ENCODE results near the gene ZNF462.

The ZNF462 gene

DNA sequence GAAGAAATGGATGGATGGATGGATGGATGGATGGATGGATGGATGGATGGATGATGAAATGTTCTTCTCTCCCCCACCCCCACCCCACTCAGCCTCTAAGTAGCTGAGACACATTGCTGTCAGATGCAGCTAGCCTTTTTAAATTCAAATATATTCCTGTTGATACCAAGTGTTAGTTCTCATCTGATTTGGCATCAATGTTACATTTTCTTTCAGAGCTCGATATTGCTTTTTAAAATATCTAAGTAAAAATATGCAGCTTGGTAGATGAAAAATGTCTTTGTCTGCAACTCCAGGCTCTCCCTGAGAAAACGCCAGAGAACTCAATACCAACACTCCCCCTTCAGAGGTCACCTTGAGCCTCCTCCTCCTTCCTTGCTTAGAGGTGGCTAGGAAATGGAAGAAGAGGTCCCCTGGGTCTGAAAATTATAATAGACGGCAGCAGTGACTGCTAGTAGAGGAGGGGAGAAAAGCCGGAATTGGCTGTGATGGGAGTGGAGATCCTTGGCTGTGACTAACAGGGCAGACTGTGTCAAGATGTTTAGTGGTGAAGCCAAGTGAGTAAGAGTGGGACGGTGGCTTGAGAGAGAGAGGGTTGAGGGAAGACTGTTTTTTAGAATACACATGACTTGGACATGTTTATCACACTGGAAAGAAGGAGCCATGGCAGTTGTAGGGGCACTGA lies 156.0 kb downstream of the ZNF462 start:
- DNase-seq: no peak

DNA sequence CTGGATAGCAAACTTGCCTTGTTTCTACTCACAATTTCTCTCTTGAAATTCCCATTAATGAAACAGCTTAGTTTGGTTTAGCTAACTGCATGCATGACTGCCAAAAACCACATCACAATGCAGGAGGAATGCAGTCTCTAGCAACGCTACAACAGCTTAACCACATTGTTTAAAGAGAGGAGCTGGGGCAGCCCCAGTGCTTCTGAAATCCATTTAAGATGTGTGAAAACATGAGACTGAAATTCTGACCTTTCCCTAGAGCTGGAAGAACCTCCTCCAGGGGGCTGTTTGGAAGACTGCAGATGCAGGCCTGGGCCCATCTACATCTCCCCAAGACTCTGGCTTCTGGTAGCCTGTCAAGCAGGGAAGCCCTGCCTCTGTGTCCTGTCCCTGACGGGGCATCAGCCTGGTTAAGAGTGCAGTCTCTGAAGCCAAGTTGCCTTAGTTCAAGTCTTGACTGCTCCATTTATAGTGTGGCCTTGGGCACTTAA lies 157.1 kb downstream of the ZNF462 start:
- no peak for DNase-seq

DNA sequence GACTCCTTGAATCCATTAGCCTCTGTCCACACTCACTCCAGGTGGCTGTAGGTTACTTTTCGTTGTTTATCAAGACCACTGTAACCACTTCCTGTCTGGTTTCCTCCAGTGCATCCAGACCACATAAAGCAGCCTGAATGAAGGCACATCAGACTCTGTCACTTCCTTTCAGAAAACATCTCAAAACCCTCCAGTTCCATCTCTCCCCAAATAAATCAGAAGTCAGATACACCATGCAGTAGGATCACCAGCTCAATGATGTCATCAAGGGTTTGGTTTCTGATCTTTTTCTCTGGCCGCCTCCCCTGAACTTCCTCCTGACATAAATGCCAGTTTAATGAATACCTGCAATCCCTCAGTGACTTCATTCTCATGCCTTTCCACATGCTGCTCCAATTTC lies 161.2 kb downstream of the ZNF462 start:
- DNase-seq: no peak

DNA sequence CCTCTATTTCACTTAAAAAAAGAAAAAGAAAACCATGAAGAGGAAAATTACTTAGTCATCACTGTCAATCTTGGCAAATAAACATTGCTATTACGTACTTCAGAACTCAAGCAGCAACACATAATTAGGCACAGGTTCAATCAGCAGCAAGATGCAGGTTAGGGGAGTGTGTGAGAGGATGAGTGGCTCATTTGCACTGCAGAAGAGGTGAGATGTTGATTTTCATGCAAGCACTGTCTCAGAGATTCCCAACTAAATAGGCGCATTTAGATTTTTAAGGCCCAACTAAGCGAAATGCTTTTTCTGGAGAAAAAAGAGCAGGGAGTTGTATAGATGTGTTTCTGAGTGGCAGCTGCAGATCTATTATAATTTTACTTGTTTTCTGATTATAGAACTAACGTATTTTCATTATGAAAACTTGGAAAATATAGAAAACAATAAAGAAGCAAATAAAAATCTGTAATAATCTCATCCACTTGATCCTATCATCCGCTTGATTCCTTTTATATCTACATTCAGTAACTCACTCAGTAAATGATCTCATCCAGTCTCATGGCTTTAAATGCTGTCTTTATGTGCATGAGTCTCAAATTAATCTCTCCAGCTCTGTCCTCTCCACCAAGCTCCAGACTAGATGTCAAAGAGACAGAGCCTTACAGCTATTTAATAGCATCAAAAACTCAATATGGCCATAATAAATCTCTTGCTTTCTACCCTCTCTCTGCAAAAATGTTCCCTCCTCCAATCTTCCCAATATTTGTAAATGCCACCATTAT lies 162.5 kb downstream of the ZNF462 start:
- DNase-seq: no peak

- no peak for DNase-seq
These were observed 166.2 kb downstream of the ZNF462 start for GRCh38 chr9:107029146-107029545.

- DNase-seq: no peak
These were observed 171.0 kb downstream of the ZNF462 start for GRCh38 chr9:107033966-107034365.

DNA sequence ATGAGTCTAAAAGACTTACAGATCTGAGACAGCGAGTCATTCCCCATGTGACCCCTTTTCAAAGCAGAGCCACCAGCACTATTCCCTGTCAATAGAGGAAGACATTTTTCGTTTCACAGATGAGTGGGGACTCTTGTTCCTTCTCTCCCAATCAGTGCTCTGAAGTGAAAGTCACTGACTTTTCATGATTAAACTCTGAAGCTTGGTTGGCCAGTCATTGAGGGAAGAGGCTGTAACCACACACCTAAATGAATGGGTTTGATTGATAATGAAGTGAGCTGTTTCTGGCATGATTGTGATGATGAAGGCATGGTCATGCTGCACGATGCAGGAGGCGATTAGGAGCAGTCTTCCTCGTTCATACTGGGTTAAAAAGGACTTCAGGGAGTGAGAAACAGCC lies 171.9 kb downstream of the ZNF462 start:
- DNase-seq: no peak

DNA sequence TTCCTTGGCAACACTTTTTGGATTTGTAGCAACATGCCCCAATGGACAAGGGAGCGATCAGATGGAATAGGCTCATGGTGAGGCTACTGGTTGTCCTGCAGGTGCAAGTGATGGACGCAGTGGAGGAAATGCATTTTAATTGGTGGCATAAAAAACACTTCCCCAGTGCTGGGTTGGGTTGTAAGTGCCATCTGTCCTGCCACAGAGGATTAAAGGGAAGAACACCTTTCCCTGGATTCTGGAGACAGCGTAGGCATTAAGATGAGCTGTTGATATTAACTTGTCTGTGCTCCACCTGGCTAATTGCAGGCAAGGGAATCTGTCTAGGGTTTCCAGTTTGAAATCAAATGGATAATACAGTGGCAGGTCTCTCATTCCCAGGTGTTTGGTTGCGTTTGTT lies 173.4 kb downstream of the ZNF462 start:
- DNase-seq: no peak

DNA sequence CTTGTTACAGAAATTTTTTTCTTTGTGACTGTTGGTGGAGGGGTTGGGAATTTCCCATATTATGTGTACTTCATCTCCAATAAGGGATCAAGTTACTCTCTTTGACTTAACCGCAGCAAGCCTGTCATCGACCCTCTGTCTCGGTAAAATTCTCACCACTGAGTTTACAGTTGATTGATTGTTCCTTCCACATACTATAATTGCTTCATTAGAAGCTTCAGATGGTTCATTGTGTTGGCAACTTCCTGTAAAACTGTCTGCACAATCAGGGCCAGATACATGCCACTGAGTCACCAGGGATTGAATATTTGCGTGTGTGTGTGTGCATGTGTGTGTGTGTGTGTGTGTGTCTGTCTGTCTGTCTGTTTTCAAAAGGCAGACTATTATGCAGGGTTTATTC lies 176.6 kb downstream of the ZNF462 start:
- no peak for DNase-seq

- DNase-seq: no peak
These were observed 179.6 kb downstream of the ZNF462 start for GRCh38 chr9:107042606-107043005.

- DNase-seq: no peak
These were observed 180.9 kb downstream of the ZNF462 start for GRCh38 chr9:107043886-107044285.

DNA sequence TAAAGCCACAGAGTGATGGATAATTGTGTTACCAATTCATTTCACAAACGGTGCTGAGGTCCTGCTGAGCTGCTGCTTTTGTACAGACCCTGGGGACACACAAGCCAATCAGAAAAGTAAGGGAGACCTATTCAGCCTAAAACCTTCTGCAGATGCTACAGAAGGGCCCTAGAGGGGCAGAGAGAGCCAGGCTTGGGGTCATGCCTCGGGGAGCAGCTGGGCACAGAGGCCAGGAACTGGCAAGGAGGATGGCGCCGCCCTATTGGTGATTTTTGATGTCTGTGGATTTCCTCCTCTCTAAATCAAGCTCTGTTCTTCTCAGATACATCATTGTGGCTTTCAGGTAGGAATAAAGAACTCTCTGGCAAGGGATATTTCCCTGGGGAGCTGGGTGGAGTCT lies 181.9 kb downstream of the ZNF462 start:
- DNase-seq: no peak

DNA sequence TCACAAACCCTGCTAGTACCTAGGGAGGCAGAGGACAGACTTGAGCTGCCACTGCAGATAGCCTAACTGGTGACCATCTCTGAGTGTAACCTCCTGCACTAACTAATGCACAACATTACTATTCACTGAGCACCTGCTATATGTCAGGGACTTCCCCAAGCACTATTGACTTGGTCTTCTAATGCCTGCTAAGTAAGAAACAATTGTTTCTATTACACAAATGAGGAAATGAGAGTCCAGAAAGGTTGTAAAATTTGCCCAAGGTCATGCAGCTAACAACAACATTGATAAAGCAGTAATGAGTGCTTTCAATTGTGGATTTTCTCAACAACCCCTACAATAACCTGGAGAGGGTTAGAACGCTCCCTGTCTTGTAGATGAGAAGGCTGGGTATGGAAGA lies 183.7 kb downstream of the ZNF462 start:
- no peak for DNase-seq

- DNase-seq: no peak
These were observed 186.3 kb downstream of the ZNF462 start for GRCh38 chr9:107049046-107049802.

DNA sequence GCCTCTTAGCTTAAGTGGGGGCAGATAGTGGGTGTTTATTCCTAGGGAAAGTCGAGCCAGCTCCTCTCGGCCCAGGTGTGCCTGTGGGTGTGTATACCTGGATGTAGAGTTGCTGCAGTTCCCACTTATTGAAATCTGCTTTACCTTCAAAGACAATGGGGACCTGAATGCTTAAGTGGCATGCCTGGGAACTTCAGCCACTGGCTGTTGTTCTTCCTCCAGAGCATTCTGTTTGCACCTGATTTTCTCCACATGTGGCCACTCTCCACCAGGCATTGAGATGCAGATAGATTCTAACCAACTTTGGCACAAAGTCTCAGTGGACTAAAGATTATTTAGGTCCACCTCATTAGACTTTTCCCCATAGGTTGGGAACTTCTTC lies 186.8 kb downstream of the ZNF462 start:
- DNase-seq: no peak

GRCh38 chr9:107051392-107051791 lies 188.4 kb downstream of the ZNF462 start:
- DNase-seq: no peak

GRCh38 chr9:107054146-107054545 lies 191.2 kb downstream of the ZNF462 start:
- DNase-seq: no peak

DNA sequence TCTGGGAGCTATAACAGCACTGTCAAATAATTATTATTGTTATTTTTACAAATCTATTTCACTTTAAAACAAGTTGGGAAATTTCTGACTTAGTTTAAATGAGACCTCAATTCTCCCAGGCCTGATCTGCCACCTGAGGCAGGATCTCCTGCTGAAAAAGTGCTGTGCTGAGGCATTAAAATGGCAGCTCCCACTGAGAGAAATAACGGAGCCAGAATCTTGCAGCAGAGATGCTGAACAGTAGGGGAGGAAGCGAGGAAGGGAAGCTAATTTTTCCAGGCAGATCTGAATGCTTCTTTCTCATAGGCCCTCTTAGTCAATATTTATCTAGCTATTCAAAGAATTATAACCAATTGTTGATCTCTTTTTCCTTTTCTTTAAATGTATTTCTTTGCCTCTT lies 196.3 kb downstream of the ZNF462 start:
- DNase-seq: no peak

DNA sequence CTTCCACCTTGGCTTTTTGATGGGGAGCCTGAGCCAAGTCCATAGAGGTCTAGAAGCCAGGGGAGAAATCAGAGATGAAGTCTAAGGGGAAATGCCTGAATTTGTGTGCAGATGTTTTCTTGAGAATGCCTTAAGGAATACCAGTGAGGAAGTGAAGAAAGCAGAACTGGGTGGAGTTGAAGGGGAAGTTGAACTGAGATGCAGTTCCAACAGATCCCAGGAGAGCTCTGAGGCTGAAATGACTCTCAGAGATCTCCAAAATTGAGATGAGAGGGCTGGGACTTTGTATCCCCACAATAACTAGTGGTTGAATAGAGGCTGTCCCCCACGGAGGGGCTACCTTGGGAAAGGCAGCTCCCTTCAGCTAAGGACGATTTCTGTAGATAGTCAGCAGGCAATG lies 197.1 kb downstream of the ZNF462 start:
- DNase-seq: no peak

Data from NCI-H2081 treated with DMSO at 0.1 percent for 48 hours (cell line).